Erythroblast (primary cell): ENCODE results near the gene POTEC.
A peak's percentile ranks its signal among the peaks of the same experiment; 100 is the strongest.
"Not testable (repeated sequence)": the region's sequence is repeated elsewhere in the genome, so short reads cannot be mapped to it uniquely, and the experiment has no call there.

Source experiments
- DNase-seq, 2 experiments: peaks; one replicate each; lab custom pipeline; 2025; lab: John Stamatoyannopoulos, UW
- GATA1 ChIP-seq: IDR thresholded peaks from 2 replicates; pipeline ENCODE4 v1.6.1; 2011; ENCODE audit warnings: low read depth, mild to moderate bottlenecking, control low read depth, low read length, moderate library complexity
- POLR2A ChIP-seq: IDR thresholded peaks from 2 replicates; pipeline ENCODE4 v1.6.1; 2011; ENCODE audit warnings: mild to moderate bottlenecking, low read length

The POTEC gene

GRCh38 chr18:14543446-14543964 is at the start of gene POTEC:
Gene POTEC (minus strand): TSS chr18:14543600. CDS start chr18:14543146, 454 bp downstream.
- DNase-seq = not testable (repeated sequence)

- no peak for DNase-seq
- no peak for TF ChIP-seq POLR2A
- TF ChIP-seq GATA1 = no peak
Measured at GRCh38 chr18:14577971-14578370, 34.6 kb upstream of the POTEC start.

- not testable (repeated sequence) for DNase-seq
Measured at GRCh38 chr18:14559502-14559901, 16.1 kb upstream of the POTEC start.

- not testable (repeated sequence) for DNase-seq
Measured at GRCh38 chr18:14531659-14532058, 11.7 kb downstream of the POTEC start.

- not testable (repeated sequence) for DNase-seq
Measured at GRCh38 chr18:14510707-14511106, 32.7 kb downstream of the POTEC start.

GRCh38 chr18:14503691-14504090 is 39.7 kb downstream of the POTEC start:
- DNase-seq = not testable (repeated sequence)

- not testable (repeated sequence) for DNase-seq
Measured at GRCh38 chr18:14501894-14502293, 41.5 kb downstream of the POTEC start.

GRCh38 chr18:14489256-14490014 is 54.0 kb downstream of the POTEC start:
- DNase-seq = not testable (repeated sequence)

- not testable (repeated sequence) for DNase-seq
Measured at GRCh38 chr18:14488789-14489188, 54.6 kb downstream of the POTEC start.

- DNase-seq = not testable (repeated sequence)
Measured at GRCh38 chr18:14486926-14487580, 56.3 kb downstream of the POTEC start.

GRCh38 chr18:14479076-14479475 is 64.3 kb downstream of the POTEC start:
- not testable (repeated sequence) for DNase-seq

GRCh38 chr18:14475520-14475919 is 67.9 kb downstream of the POTEC start:
- DNase-seq = not testable (repeated sequence)

GRCh38 chr18:14474752-14475151 is 68.6 kb downstream of the POTEC start:
- not testable (repeated sequence) for DNase-seq

GRCh38 chr18:14474007-14474720 is 69.2 kb downstream of the POTEC start:
- not testable (repeated sequence) for DNase-seq

- not testable (repeated sequence) for DNase-seq
Measured at GRCh38 chr18:14473250-14474006, 70.0 kb downstream of the POTEC start.

GRCh38 chr18:14471286-14471685 is 72.1 kb downstream of the POTEC start:
- DNase-seq = peak in 1 of 2 experiments; percentile 14

- DNase-seq = not testable (repeated sequence)
Measured at GRCh38 chr18:14470446-14470845, 73.0 kb downstream of the POTEC start.

- DNase-seq = not testable (repeated sequence)
Measured at GRCh38 chr18:14470046-14470445, 73.4 kb downstream of the POTEC start.

- not testable (repeated sequence) for DNase-seq
Measured at GRCh38 chr18:14465989-14466388, 77.4 kb downstream of the POTEC start.
